ENCODE data around the gene EPB41. TPM values are rescaled to one million over a fixed set of nuclear protein-coding genes. Genes with fewer than 3 reads are reported as not detected.

The EPB41 gene
- total and polyA plus RNA-seq, 2 donors (not counting 3 experiments of a cell fraction or from before 2014, with no cell fraction given) = 22.3 to 45.7 TPM

GRCh38 chr1:28984311-28984684 is 69.9 kb downstream of the EPB41 start:
- Histone ChIP-seq H3K9ac (replicated peaks; ENCODE audit: extremely low read depth, insufficient read depth, low read length) (no peak overlapping the region), H3K9me3 (replicated peaks; ENCODE audit: control insufficient read depth, insufficient read depth, low read length) (no peaks in the 10 kb centered on the region), H3K4me2 (ENCODE audit: insufficient read depth, low read length) (no peak overlapping the region), H3K79me2 (ENCODE audit: control insufficient read depth, insufficient read depth, low read length) (no peaks in the 10 kb centered on the region), H3K27ac (ENCODE audit: insufficient read depth, low read depth, low read length) (no peak overlapping the region), H3K4me1 (ENCODE audit: control insufficient read depth, extremely low read depth, insufficient read depth, low read length) (peaks cover 2% of the 10 kb centered on the region), H4K20me1 (replicated peaks; ENCODE audit: control insufficient read depth, extremely low read depth, insufficient read depth, low read length) (no peaks in the 10 kb centered on the region), H3K27me3 (ENCODE audit: control insufficient read depth in 2 of 2, insufficient read depth in 2 of 2, low read length in 2 of 2) (no peaks in the 10 kb centered on the region), H3K36me3 (ENCODE audit: control insufficient read depth in 2 of 2, extremely low read depth in 1 of 2, insufficient read depth in 2 of 2, low read length in 2 of 2) (no peaks in the 10 kb centered on the region), H3K4me3 (replicated peaks in 1 of 3; ENCODE audit: insufficient read depth in 1 of 3, low read depth in 1 of 3, low read length in 3 of 3) (no peak overlapping the region), H3K9me1 (replicated peaks; ENCODE audit: control insufficient read depth, extremely low read depth, insufficient read depth, low read length) (no peaks in the 10 kb centered on the region), H2AFZ (ENCODE audit: low read depth, low read length) (no peak overlapping the region)
- POLR2A ChIA-PET = no interaction called here
- FAIRE-seq (no peak), DNase-seq (ENCODE audit: low read depth, low spot score) (no peak)
- CTCF ChIA-PET = no interaction called here
- dilution Hi-C loops (cut with MboI; ENCODE audit: extremely low pct_ligation_motif_present, low sequenced_read_pairs) = no loop called here
- intact Hi-C loops (cut with micrococcal nuclease) = loop anchor here (10.0 kb wide), 1 partner anchor 59 kb away; no protein-coding TSS in a partner anchor
- BruUV-seq (replicated peaks) = no TSS peak
- TF ChIP-seq POLR2A (IDR thresholded peaks at IDR 0.05; ENCODE audit: low read depth, low read length) = no peak
- no peak for TF ChIP-seq EZH2 (IDR thresholded peaks at IDR 0.05; ENCODE audit: borderline replicate concordance, low read depth, low read length, severe bottlenecking)
- no peak for TF ChIP-seq JUN (IDR thresholded peaks at IDR 0.05; ENCODE audit: borderline replicate concordance, insufficient read depth, insufficient read length, low read depth)
- no peak for TF ChIP-seq CTCF (IDR thresholded peaks at IDR 0.05; ENCODE audit: extremely low read depth in 1 of 2, insufficient read depth in 1 of 2, low read depth in 1 of 2, low read length in 2 of 2)
- no peak for TF ChIP-seq POLR2AphosphoS5 (IDR thresholded peaks at IDR 0.05; ENCODE audit: insufficient read depth, low read depth, low read length)
- no peak for TF ChIP-seq MYC (IDR thresholded peaks at IDR 0.05; ENCODE audit: low read depth, low read length)
- no peak for TF ChIP-seq FOS (IDR thresholded peaks at IDR 0.05; ENCODE audit: borderline replicate concordance, insufficient read depth, low read length)
- no peak for TF ChIP-seq GATA2 (IDR thresholded peaks at IDR 0.05; ENCODE audit: insufficient read depth, insufficient read length, low read depth, low read length)
- no peak for TF ChIP-seq MAX (IDR thresholded peaks at IDR 0.05; ENCODE audit: insufficient read depth, insufficient read length)

Measured in endothelial cell of umbilical vein (primary cell).